Panc1 (cell line): Measurements from ENCODE around the gene APOLD1.

Source experiments
- CTCF ChIP-seq: fragments of 450-650 bp; IDR thresholded peaks from 2 replicates; pipeline ENCODE4 v1.5.1; 2017; ENCODE audit warnings: mild to moderate bottlenecking
- POLR2AphosphoS5 ChIP-seq: IDR thresholded peaks from 2 replicates; pipeline ENCODE4 v1.6.1; 2012; ENCODE audit warnings: mild to moderate bottlenecking, low read depth, low read length, moderate library complexity
- REST ChIP-seq, 2 experiments: IDR thresholded peaks; 2 replicates each; pipeline ENCODE4 v1.6.1; 2011 to 2012; ENCODE audit warnings: low read depth in 2 of 2, control low read depth in 1 of 2, low read length in 1 of 2, mild to moderate bottlenecking in 1 of 2, moderate library complexity in 1 of 2; ENCODE audit not compliant: insufficient read depth in 1 of 2
- SIN3A ChIP-seq: IDR thresholded peaks from 2 replicates; pipeline ENCODE4 v1.6.1; 2012; ENCODE audit warnings: low read depth, mild to moderate bottlenecking, low read length, moderate library complexity, borderline replicate concordance; ENCODE audit not compliant: insufficient read depth
- TCF7L2 ChIP-seq: IDR thresholded peaks from 2 replicates; pipeline ENCODE4 v1.6.1; 2011; ENCODE audit warnings: mild to moderate bottlenecking, low read depth, low read length, inconsistent platforms

- no peak for TF ChIP-seq CTCF
- TF ChIP-seq POLR2AphosphoS5 = no peak
- TF ChIP-seq REST (IDR thresholded peaks at IDR 0.05; ENCODE audit: insufficient read depth in 1 of 2, low read depth in 2 of 2, low read length in 1 of 2) = no peak
- TF ChIP-seq SIN3A = no peak
- TF ChIP-seq TCF7L2 = no peak
Observed at GRCh38 chr12:12749433-12749832, 36.0 kb upstream of the APOLD1 start.
